Keratinocyte (primary cell): ENCODE results near the gene SPRED1.

Experiments
- CTCF ChIP-seq, 3 experiments: IDR thresholded peaks in 1 of 3; conservative IDR thresholded peaks in 1 of 3; optimal IDR thresholded peaks in 1 of 3; 2 replicates in 2 of 3; 3 replicates in 1 of 3; pipeline versions ENCODE3 to v1.5.1; 2011; ENCODE audit warnings: low read length in 3 of 3, mild to moderate bottlenecking in 3 of 3, moderate library complexity in 2 of 3, control low read depth in 1 of 3, inconsistent platforms in 1 of 3; ENCODE audit not compliant: insufficient read depth in 2 of 3; ENCODE audit errors: extremely low read depth in 1 of 3
- EZH2 ChIP-seq: IDR thresholded peaks from one replicate; pipeline ENCODE4 v1.6.1; 2012; ENCODE audit warnings: inconsistent platforms, mild to moderate bottlenecking, low read length, moderate library complexity

DNA sequence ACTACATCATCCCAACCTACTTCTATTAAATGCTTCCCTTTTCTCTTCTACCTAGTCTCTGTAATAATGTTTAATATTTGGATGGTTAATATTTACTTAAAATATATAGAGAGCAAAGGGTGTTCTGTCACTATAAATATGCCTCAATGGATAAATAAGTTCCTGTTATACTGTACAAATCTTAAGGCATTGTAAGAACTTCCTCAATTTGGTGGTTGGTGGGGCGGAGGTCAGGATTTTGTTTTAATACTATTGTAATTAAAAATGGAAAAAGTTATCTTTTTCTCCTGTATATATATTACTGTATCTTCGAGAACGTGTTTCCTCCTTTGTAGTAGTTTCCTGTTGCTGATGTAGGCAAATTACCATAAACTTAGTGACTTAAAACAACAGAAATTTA lies 41.5 kb downstream of the SPRED1 start:
- TF ChIP-seq CTCF (optimal IDR thresholded peaks at IDR 0.05 in 1 of 3, IDR thresholded peaks at IDR 0.05 in 1 of 3, conservative IDR thresholded peaks at IDR 0.05 in 1 of 3; ENCODE audit: extremely low read depth in 1 of 3, insufficient read depth in 2 of 3, low read length in 3 of 3) = no peak
- TF ChIP-seq EZH2 = no peak
